ENCODE results near the gene INSR. TPM values are rescaled to one million over a fixed set of nuclear protein-coding genes. Genes with fewer than 3 reads are reported as not detected.
A peak's percentile ranks its signal among the peaks of the same experiment; 100 is the strongest.

The INSR gene
- total and polyA plus RNA-seq, 7 experiments from 2014 or later: 0.29 to 9.9 (median 2.7) TPM

DNA sequence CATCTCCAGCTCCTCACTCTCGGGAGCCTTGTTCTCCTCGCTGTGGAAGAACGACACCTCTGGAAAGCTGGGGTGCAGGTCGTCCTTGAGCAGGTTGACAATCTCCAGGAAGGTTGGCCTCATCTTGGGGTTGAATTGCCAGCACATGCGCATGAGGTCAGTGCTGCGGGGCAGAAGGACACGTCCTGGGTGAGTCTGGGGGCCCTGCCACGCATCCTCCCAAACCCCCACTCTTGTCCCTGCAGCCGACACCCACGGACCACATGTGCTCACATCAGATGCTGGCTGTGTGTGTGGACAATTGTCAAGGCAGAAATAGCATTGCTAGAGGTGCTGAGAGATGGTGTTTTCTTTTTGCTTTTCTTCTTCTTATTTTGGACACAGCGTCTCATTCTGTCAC, 177.0 kb downstream of the INSR start:
- peaks cover 0 to 13% (median 0%) of the 10 kb centered on the region in 5 donors for H3K36me3 Mint-ChIP-seq
- H3K4me1 Mint-ChIP-seq: no peaks in the 10 kb centered on the region
- H3K27ac Mint-ChIP-seq: no peak overlapping the region
- ATAC-seq: no peak
- DNase-seq: no peak
- intact Hi-C loops (cut with micrococcal nuclease): no loop called here
- Histone ChIP-seq H3K36me3 (ENCODE audit: control insufficient read depth in 2 of 3, insufficient read depth in 3 of 3, low read length in 3 of 3) (no peaks in the 10 kb centered on the region), H3K27me3 (ENCODE audit: control insufficient read depth in 2 of 2, insufficient read depth in 2 of 2, low read length in 2 of 2) (no peaks in the 10 kb centered on the region), H3K9me3 (ENCODE audit: control insufficient read depth in 2 of 3, low read length in 3 of 3) (no peaks in the 10 kb centered on the region), H3K4me3 (ENCODE audit: low read length) (no peak overlapping the region), H3K27ac (ENCODE audit: low read depth, low read length) (no peak overlapping the region), H3K4me1 (ENCODE audit: control insufficient read depth in 2 of 2, insufficient read depth in 2 of 2, low read length in 2 of 2) (no peaks in the 10 kb centered on the region)
- peaks cover 0 to 9% (median 1%) of the 10 kb centered on the region in 5 donors for H3K27me3 Mint-ChIP-seq
- H3K4me3 Mint-ChIP-seq: no peak overlapping the region
- peaks cover 0 to 16% (median 0%) of the 10 kb centered on the region in 11 donors for H3K9me3 Mint-ChIP-seq
- ChIA-PET POLR2A (no interaction called here), CTCF (interaction anchor here (0.6 kb wide), 1 partner anchor 614 kb away, joined by 3 read pairs; no protein-coding TSS in a partner anchor)

DNA sequence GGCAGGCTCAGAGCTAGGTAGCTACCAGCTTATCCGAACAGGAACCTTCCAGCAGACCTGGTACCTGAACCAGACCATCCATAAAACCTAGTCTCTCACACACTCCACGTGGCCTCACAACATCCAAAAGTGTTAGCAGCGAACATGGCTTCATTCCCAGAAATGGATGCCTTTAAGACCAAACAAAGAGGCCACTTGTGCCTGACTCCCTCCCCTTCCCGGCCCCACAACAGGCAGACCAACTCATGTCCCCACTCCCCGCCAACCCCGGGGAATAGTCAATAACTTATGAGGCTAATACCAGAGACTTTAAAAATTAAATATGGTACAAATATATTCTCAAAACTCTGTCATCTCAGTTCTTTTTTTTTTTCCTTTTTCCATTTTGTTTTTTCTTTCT, 178.5 kb downstream of the INSR start:
- no peak overlapping the region for H3K27ac Mint-ChIP-seq
- CTCF ChIA-PET: no interaction called here
- H3K4me1 Mint-ChIP-seq: no peaks in the 10 kb centered on the region

GRCh38 chr19:7113233-7113632, 181.0 kb downstream of the INSR start:
- H3K4me1 ChIP-seq (ENCODE audit: control insufficient read depth in 2 of 2, insufficient read depth in 2 of 2, low read length in 2 of 2): no peaks in the 10 kb centered on the region
- no peaks in the 10 kb centered on the region for H3K9me3 ChIP-seq (ENCODE audit: control insufficient read depth in 2 of 3, low read length in 3 of 3)
- no peak for ATAC-seq
- DNase-seq: no peak
- intact Hi-C loops (cut with micrococcal nuclease): no loop called here
- H3K4me1 Mint-ChIP-seq: no peaks in the 10 kb centered on the region
- no peaks in the 10 kb centered on the region for H3K36me3 Mint-ChIP-seq
- CTCF ChIA-PET: interaction anchor here (0.7 kb wide), 1 partner anchor 246 kb away, joined by 3 read pairs; no protein-coding TSS in a partner anchor
- POLR2A ChIA-PET: no interaction called here
- no peak overlapping the region for H3K4me3 Mint-ChIP-seq
- H3K27ac ChIP-seq (ENCODE audit: low read depth, low read length): no peak overlapping the region
- H3K27ac Mint-ChIP-seq: peak overlapping the region in 1 of 9 donors; percentile 27
- H3K36me3 ChIP-seq (ENCODE audit: control insufficient read depth in 2 of 3, insufficient read depth in 3 of 3, low read length in 3 of 3): no peaks in the 10 kb centered on the region
- H3K27me3 Mint-ChIP-seq: peaks cover 0 to 9% (median 3%) of the 10 kb centered on the region in 5 donors
- no peaks in the 10 kb centered on the region for H3K27me3 ChIP-seq (ENCODE audit: control insufficient read depth in 2 of 2, insufficient read depth in 2 of 2, low read length in 2 of 2)
- no peak overlapping the region for H3K4me3 ChIP-seq (ENCODE audit: low read length)
- H3K9me3 Mint-ChIP-seq: peaks cover 0 to 16% (median 0%) of the 10 kb centered on the region in 11 donors

More for the DNA sequence above, 178.5 kb downstream of the INSR start:
- peaks cover 0 to 9% (median 3%) of the 10 kb centered on the region in 5 donors for H3K27me3 Mint-ChIP-seq
- Histone ChIP-seq H3K9me3 (ENCODE audit: control insufficient read depth in 2 of 3, low read length in 3 of 3) (no peaks in the 10 kb centered on the region), H3K4me3 (ENCODE audit: low read length) (no peak overlapping the region), H3K4me1 (ENCODE audit: control insufficient read depth in 2 of 2, insufficient read depth in 2 of 2, low read length in 2 of 2) (no peaks in the 10 kb centered on the region), H3K27me3 (ENCODE audit: control insufficient read depth in 2 of 2, insufficient read depth in 2 of 2, low read length in 2 of 2) (no peaks in the 10 kb centered on the region), H3K36me3 (ENCODE audit: control insufficient read depth in 2 of 3, insufficient read depth in 3 of 3, low read length in 3 of 3) (no peaks in the 10 kb centered on the region), H3K27ac (ENCODE audit: low read depth, low read length) (no peak overlapping the region)
- DNase-seq (no peak), ATAC-seq (no peak)
- peaks cover 0 to 16% (median 0%) of the 10 kb centered on the region in 11 donors for H3K9me3 Mint-ChIP-seq
- H3K4me3 Mint-ChIP-seq: no peak overlapping the region
- POLR2A ChIA-PET: no interaction called here
- H3K36me3 Mint-ChIP-seq: peaks cover 0 to 8% (median 0%) of the 10 kb centered on the region in 5 donors
- intact Hi-C loops (cut with micrococcal nuclease): no loop called here

DNA sequence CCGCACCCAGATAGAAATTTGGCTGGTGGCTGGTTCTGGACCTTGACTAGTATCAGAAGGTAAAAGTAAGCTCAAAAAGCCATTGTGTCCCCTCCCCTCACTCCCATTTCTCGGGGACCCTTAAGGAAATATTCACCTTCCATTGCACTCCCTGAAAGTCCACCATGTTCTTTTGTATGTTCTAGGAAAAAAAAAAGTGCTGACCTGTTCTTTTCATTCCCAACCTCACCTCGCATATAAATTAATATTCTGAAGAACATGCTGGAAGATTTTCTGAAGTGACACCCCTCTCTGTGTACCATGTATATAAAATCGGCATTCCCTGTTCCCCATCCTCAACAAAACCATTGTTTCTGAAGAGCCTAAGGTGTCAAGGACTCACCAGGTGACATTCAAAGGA, 181.5 kb downstream of the INSR start:
- no peaks in the 10 kb centered on the region for H3K4me1 Mint-ChIP-seq
- CTCF ChIA-PET: interaction anchor here (0.6 to 0.7 kb wide), 2 partner anchors 788 to 828 kb away, joined by 3 to 5 read pairs; no protein-coding TSS in a partner anchor
- Histone ChIP-seq H3K27me3 (ENCODE audit: control insufficient read depth in 2 of 2, insufficient read depth in 2 of 2, low read length in 2 of 2) (no peaks in the 10 kb centered on the region), H3K27ac (ENCODE audit: low read depth, low read length) (no peak overlapping the region), H3K4me1 (ENCODE audit: control insufficient read depth in 2 of 2, insufficient read depth in 2 of 2, low read length in 2 of 2) (no peaks in the 10 kb centered on the region), H3K4me3 (ENCODE audit: low read length) (no peak overlapping the region), H3K9me3 (ENCODE audit: control insufficient read depth in 2 of 3, low read length in 3 of 3) (no peaks in the 10 kb centered on the region), H3K36me3 (ENCODE audit: control insufficient read depth in 2 of 3, insufficient read depth in 3 of 3, low read length in 3 of 3) (no peaks in the 10 kb centered on the region)
- DNase-seq (no peak), ATAC-seq (no peak)
- H3K36me3 Mint-ChIP-seq: no peaks in the 10 kb centered on the region
- H3K27me3 Mint-ChIP-seq: peaks cover 0 to 9% (median 3%) of the 10 kb centered on the region in 5 donors
- intact Hi-C loops (cut with micrococcal nuclease): no loop called here
- POLR2A ChIA-PET: no interaction called here
- no peak overlapping the region for H3K4me3 Mint-ChIP-seq
- peaks cover 0 to 16% (median 0%) of the 10 kb centered on the region in 11 donors for H3K9me3 Mint-ChIP-seq
- H3K27ac Mint-ChIP-seq: no peak overlapping the region

- Histone ChIP-seq H3K4me1 (ENCODE audit: control insufficient read depth in 2 of 2, insufficient read depth in 2 of 2, low read length in 2 of 2) (no peaks in the 10 kb centered on the region), H3K4me3 (ENCODE audit: low read length) (no peak overlapping the region), H3K36me3 (ENCODE audit: control insufficient read depth in 2 of 3, insufficient read depth in 3 of 3, low read length in 3 of 3) (no peaks in the 10 kb centered on the region), H3K27ac (ENCODE audit: low read depth, low read length) (no peak overlapping the region), H3K9me3 (ENCODE audit: control insufficient read depth in 2 of 3, low read length in 3 of 3) (no peaks in the 10 kb centered on the region), H3K27me3 (ENCODE audit: control insufficient read depth in 2 of 2, insufficient read depth in 2 of 2, low read length in 2 of 2) (no peaks in the 10 kb centered on the region)
- peaks cover 0 to 4% (median 3%) of the 10 kb centered on the region in 5 donors for H3K27me3 Mint-ChIP-seq
- no peak overlapping the region for H3K27ac Mint-ChIP-seq
- ChIA-PET POLR2A (no interaction called here), CTCF (no interaction called here)
- no peak for ATAC-seq
- no peaks in the 10 kb centered on the region for H3K36me3 Mint-ChIP-seq
- H3K4me3 Mint-ChIP-seq: no peak overlapping the region
- DNase-seq: no peak
- peaks cover 0 to 16% (median 0%) of the 10 kb centered on the region in 11 donors for H3K9me3 Mint-ChIP-seq
- H3K4me1 Mint-ChIP-seq: no peaks in the 10 kb centered on the region
- intact Hi-C loops (cut with micrococcal nuclease): no loop called here
These were observed 184.4 kb downstream of the INSR start for GRCh38 chr19:7109678-7110289.

DNA sequence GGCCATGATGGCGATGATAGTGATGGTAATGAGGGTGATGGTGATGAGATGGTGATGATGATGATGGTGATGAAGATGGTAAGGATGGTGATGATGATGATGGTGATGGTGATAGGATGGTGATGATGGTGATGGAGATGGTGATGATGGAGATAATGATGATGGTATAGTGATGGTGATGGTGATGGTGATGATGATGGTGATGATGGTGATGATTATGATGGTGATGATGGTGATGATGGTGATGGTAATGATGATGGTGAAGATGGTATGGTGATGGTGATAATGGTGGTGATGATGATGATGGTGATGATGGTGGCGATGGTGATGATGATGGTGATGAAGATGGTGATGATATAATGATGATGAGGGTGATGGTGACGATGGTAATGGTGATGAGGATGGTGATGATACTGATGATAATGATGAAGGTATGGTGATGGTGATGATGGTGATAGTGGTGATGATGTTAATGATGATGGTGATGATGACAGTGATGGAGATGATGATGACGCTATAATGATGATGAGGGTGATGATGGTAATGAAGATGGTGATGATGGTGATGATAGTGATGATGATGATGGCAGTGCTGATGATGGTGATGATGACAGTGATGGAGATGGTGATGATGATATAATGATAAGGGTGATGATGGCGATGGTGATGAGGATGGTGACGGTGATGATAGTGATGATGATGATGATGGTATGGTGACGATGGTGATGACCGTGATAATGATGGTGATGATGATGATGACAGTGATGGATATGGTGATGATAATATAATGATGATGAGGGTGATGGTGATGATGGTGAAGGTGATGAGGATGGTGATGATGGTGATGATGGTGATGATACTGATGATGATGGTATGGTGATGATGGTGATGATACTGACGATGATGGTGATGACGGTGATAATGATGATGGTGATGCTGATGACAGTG, 187.2 kb downstream of the INSR start:
- no peaks in the 10 kb centered on the region for H3K36me3 Mint-ChIP-seq
- H3K9me3 Mint-ChIP-seq: peaks cover 0 to 1% (median 0%) of the 10 kb centered on the region in 11 donors
- Histone ChIP-seq H3K9me3 (ENCODE audit: control insufficient read depth in 2 of 3, low read length in 3 of 3) (no peaks in the 10 kb centered on the region), H3K4me1 (ENCODE audit: control insufficient read depth in 2 of 2, insufficient read depth in 2 of 2, low read length in 2 of 2) (peaks cover 0 to 3% of the 10 kb centered on the region in 2 donors), H3K4me3 (ENCODE audit: low read length) (no peak overlapping the region), H3K36me3 (ENCODE audit: control insufficient read depth in 2 of 3, insufficient read depth in 3 of 3, low read length in 3 of 3) (no peaks in the 10 kb centered on the region), H3K27ac (ENCODE audit: low read depth, low read length) (no peak overlapping the region), H3K27me3 (ENCODE audit: control insufficient read depth in 2 of 2, insufficient read depth in 2 of 2, low read length in 2 of 2) (no peaks in the 10 kb centered on the region)
- H3K27me3 Mint-ChIP-seq: no peaks in the 10 kb centered on the region
- POLR2A ChIA-PET: no interaction called here
- CTCF ChIA-PET: no interaction called here
- DNase-seq (no peak), ATAC-seq (no peak)
- H3K4me3 Mint-ChIP-seq: no peak overlapping the region
- H3K27ac Mint-ChIP-seq: no peak overlapping the region
- peaks cover 2 to 6% (median 5%) of the 10 kb centered on the region in 7 donors for H3K4me1 Mint-ChIP-seq
- intact Hi-C loops (cut with micrococcal nuclease): no loop called here

Data from naive thymus-derived CD4-positive, alpha-beta T cell (primary cell).